H1 (cell line): ENCODE data around the gene TMEM40. TPM values are rescaled to one million over a fixed set of nuclear protein-coding genes. Genes with fewer than 3 reads are reported as not detected.

Source experiments
- CTCF ChIA-PET: fragments of 300-600 bp; sonication (Branson Sonifier 250); formaldehyde crosslinking; loops from one replicate; lab custom pipeline; 2021; ENCODE audit not compliant: partially characterized antibody; lab: Charles Lee
- POLR2A ChIA-PET: fragments of 300-600 bp; sonication (Branson Sonifier 250); formaldehyde crosslinking; loops from one replicate; lab custom pipeline; 2021; ENCODE audit warnings: inconsistent platforms; ENCODE audit not compliant: partially characterized antibody; lab: Charles Lee
- DNase-seq, 2 experiments: peaks; one replicate each; pipeline versions ENCODE4 v3.0.0 to v3.0.0-alpha.2; 2010 to 2022; ENCODE audit warnings: low spot score in 2 of 2, low read depth in 1 of 2, mixed read lengths in 1 of 2
- FAIRE-seq: peaks from 2 replicates; lab custom pipeline; 2011; peaks lifted over from hg19 to GRCh38; lab: Jason Lieb, UNC
- H2AFZ ChIP-seq: 2 replicates; pipeline ENCODE4 v1.8.1; 2012; ENCODE audit warnings: low read length, inconsistent platforms
- H2AK5ac ChIP-seq: 2 replicates; pipeline ENCODE4 v1.6.1; 2013; ENCODE audit warnings: low read depth, low read length
- H2BK120ac ChIP-seq: replicated peaks from 2 replicates; pipeline ENCODE3; 2013; ENCODE audit warnings: low read depth, low read length, inconsistent platforms
- H2BK12ac ChIP-seq: 2 replicates; pipeline ENCODE4 v1.6.1; 2013; ENCODE audit warnings: low read depth, low read length
- H2BK15ac ChIP-seq: 2 replicates; pipeline ENCODE4 v1.6.1; 2013; ENCODE audit warnings: low read length
- H2BK20ac ChIP-seq: 2 replicates; pipeline ENCODE4 v1.6.1; 2013; ENCODE audit warnings: low read length
- H2BK5ac ChIP-seq: 2 replicates; pipeline ENCODE4 v1.6.1; 2013; ENCODE audit warnings: low read depth, low read length
- H3K14ac ChIP-seq: 2 replicates; pipeline ENCODE4 v1.6.1; 2013; ENCODE audit warnings: inconsistent platforms; ENCODE audit not compliant: insufficient read length
- H3K18ac ChIP-seq: 2 replicates; pipeline ENCODE4 v1.6.1; 2013; ENCODE audit warnings: low read length; ENCODE audit errors: extremely low read depth
- H3K23ac ChIP-seq: 2 replicates; pipeline ENCODE4 v1.6.1; 2013; ENCODE audit warnings: inconsistent platforms; ENCODE audit not compliant: insufficient read length
- H3K23me2 ChIP-seq: 2 replicates; pipeline ENCODE4 v1.6.1; 2013; ENCODE audit warnings: low read depth, low read length
- H3K27ac ChIP-seq: 2 replicates; pipeline ENCODE4 v1.6.1; 2011; ENCODE audit warnings: low read depth, low read length, inconsistent platforms
- H3K27me3 ChIP-seq, 4 experiments: replicated peaks in 1 of 4; 1 replicate in 1 of 4; 2 replicates in 3 of 4; pipeline versions ENCODE4 v1.6.1 to v1.8.1; 2011 to 2013; ENCODE audit warnings: low read length in 3 of 4, mild to moderate bottlenecking in 3 of 4, inconsistent platforms in 2 of 4, mixed read lengths in 2 of 4, moderate library complexity in 1 of 4; ENCODE audit not compliant: control insufficient read depth in 3 of 4, insufficient read depth in 3 of 4; ENCODE audit errors: extremely low read depth in 1 of 4
- H3K36me3 ChIP-seq, 4 experiments: 2 replicates each; pipeline versions ENCODE4 v1.6.1 to v1.8.1; 2011 to 2013; ENCODE audit warnings: mild to moderate bottlenecking in 4 of 4, low read length in 3 of 4, moderate library complexity in 2 of 4, control low read depth in 1 of 4, inconsistent platforms in 1 of 4; ENCODE audit not compliant: insufficient read depth in 4 of 4, control insufficient read depth in 2 of 4
- H3K4ac ChIP-seq: replicated peaks from 2 replicates; pipeline ENCODE3; 2013; ENCODE audit warnings: low read length, low read depth, mixed read lengths, inconsistent platforms; ENCODE audit not compliant: insufficient read length
- H3K4me1 ChIP-seq, 4 experiments: replicated peaks in 1 of 4; 1 replicate in 1 of 4; 2 replicates in 3 of 4; pipeline versions ENCODE4 v1.6.1 to v1.8.1; 2011 to 2013; ENCODE audit warnings: low read length in 3 of 4, inconsistent platforms in 2 of 4, mixed read lengths in 1 of 4; ENCODE audit not compliant: insufficient read depth in 4 of 4, control insufficient read depth in 3 of 4
- H3K4me2 ChIP-seq, 2 experiments: 2 replicates each; pipeline versions ENCODE4 v1.6.1 to v1.8.1; 2011 to 2013; ENCODE audit warnings: low read depth in 2 of 2, low read length in 2 of 2, control low read depth in 1 of 2, inconsistent platforms in 1 of 2, mild to moderate bottlenecking in 1 of 2; ENCODE audit not compliant: insufficient read depth in 1 of 2
- H3K4me3 ChIP-seq, 4 experiments: fragments of 200-600, 300-600 bp in 1 of 4; sonication (generic), shearing (Covaris generic), sonication (Bioruptor Twin) in 1 of 4; 2 replicates each; pipeline versions ENCODE4 v1.5.1 to v1.8.1; 2011 to 2016; ENCODE audit warnings: low read length in 4 of 4, low read depth in 3 of 4, control low read depth in 2 of 4, inconsistent platforms in 2 of 4, mild to moderate bottlenecking in 2 of 4, mixed read lengths in 1 of 4, moderate library complexity in 1 of 4; ENCODE audit not compliant: insufficient read depth in 2 of 4; ENCODE audit errors: extremely low read depth in 1 of 4
- H3K56ac ChIP-seq: replicated peaks from 2 replicates; pipeline ENCODE3; 2013; ENCODE audit warnings: low read depth, mild to moderate bottlenecking, mixed read lengths, low read length, inconsistent platforms; ENCODE audit not compliant: insufficient read length
- H3K79me1 ChIP-seq: 2 replicates; pipeline ENCODE4 v1.6.1; 2013; ENCODE audit warnings: low read depth, low read length, control low read depth
- H3K79me2 ChIP-seq, 2 experiments: 2 replicates each; pipeline versions ENCODE4 v1.6.1 to v1.8.1; 2012 to 2013; ENCODE audit warnings: low read length in 2 of 2, mild to moderate bottlenecking in 2 of 2, inconsistent platforms in 1 of 2; ENCODE audit not compliant: insufficient read depth in 2 of 2, control insufficient read depth in 1 of 2
- H3K9ac ChIP-seq, 4 experiments: replicated peaks in 1 of 4; 1 replicate in 1 of 4; 2 replicates in 3 of 4; pipeline versions ENCODE4 v1.6.1 to v1.8.1; 2011 to 2013; ENCODE audit warnings: low read depth in 3 of 4, low read length in 3 of 4, control low read depth in 2 of 4, mild to moderate bottlenecking in 2 of 4, moderate library complexity in 2 of 4, inconsistent platforms in 1 of 4; ENCODE audit errors: extremely low read depth in 1 of 4
- H3K9me3 ChIP-seq, 2 experiments: 2 replicates each; pipeline versions ENCODE4 v1.6.1 to v1.8.1; 2012 to 2013; ENCODE audit warnings: mild to moderate bottlenecking in 2 of 2, moderate library complexity in 2 of 2, control low read depth in 1 of 2, inconsistent platforms in 1 of 2, low read depth in 1 of 2, low read length in 1 of 2, mixed read lengths in 1 of 2; ENCODE audit not compliant: insufficient read depth in 2 of 2
- H4K20me1 ChIP-seq, 2 experiments: replicated peaks in 1 of 2; 2 replicates each; pipeline versions ENCODE3 to v1.8.1; 2011 to 2013; ENCODE audit warnings: inconsistent platforms in 2 of 2, low read length in 2 of 2, mild to moderate bottlenecking in 1 of 2; ENCODE audit not compliant: insufficient read depth in 2 of 2, control insufficient read depth in 1 of 2
- H4K5ac ChIP-seq: 2 replicates; pipeline ENCODE4 v1.6.1; 2013; ENCODE audit warnings: low read length, low read depth, mixed read lengths, inconsistent platforms; ENCODE audit not compliant: insufficient read length
- H4K8ac ChIP-seq: 2 replicates; pipeline ENCODE4 v1.8.0; 2013; ENCODE audit warnings: mild to moderate bottlenecking, moderate library complexity, low read length, inconsistent platforms; ENCODE audit not compliant: insufficient read depth; ENCODE audit errors: extremely low read depth
- H4K91ac ChIP-seq: replicated peaks from 2 replicates; pipeline ENCODE3; 2013; ENCODE audit warnings: low read length, mixed read lengths, inconsistent platforms; ENCODE audit not compliant: insufficient read length
- ASH2L ChIP-seq: fragments of 200-600, 300-600 bp; sonication (generic); IDR thresholded peaks from one replicate; pipeline ENCODE4 v1.7.1; 2017; ENCODE audit warnings: low read length
- CBX5 ChIP-seq: fragments of 300-800, 300-1000 bp; sonication (generic); IDR thresholded peaks from 2 replicates; pipeline ENCODE4 v1.7.1; 2016; ENCODE audit warnings: antibody characterized with exemption, low read length, low read depth
- KDM1A ChIP-seq: fragments of 200-600, 300-600 bp; sonication (generic); IDR thresholded peaks from 2 replicates; pipeline ENCODE4 v1.7.1; 2016; ENCODE audit warnings: mild to moderate bottlenecking, low read length, borderline replicate concordance
- SP4 ChIP-seq: IDR thresholded peaks from 2 replicates; pipeline ENCODE4 v1.6.1; 2012; ENCODE audit warnings: low read length, inconsistent platforms
- SRF ChIP-seq: IDR thresholded peaks from 2 replicates; pipeline ENCODE4 v1.6.1; 2011; ENCODE audit warnings: mild to moderate bottlenecking, low read depth, low read length, moderate library complexity
- WGBS, 2 experiments: shearing (Covaris generic) in 1 of 2; methylation state at CpG; one replicate each; pipeline versions ENCODE4 v1.1.6 to v1.1.7; 2013 to 2015; ENCODE audit warnings: low lambda C conversion rate in 2 of 2, mixed read lengths in 2 of 2, inconsistent platforms in 1 of 2, low coverage in 1 of 2, missing lambda C conversion rate in 1 of 2; ENCODE audit not compliant: insufficient replicate concordance in 2 of 2, insufficient coverage in 1 of 2, insufficient read length in 1 of 2; ENCODE audit errors: extremely low coverage in 1 of 2, missing lambda C conversion rate in 1 of 2; 5-methylcytosine and 5-hydroxymethylcytosine counted together
- polyA plus RNA-seq, 7 experiments: library from polyadenylated mRNA; depleted of rRNA in 3 of 7; stranded (reverse) in 5 of 7; unstranded in 2 of 7; fragments of >200 nt in 5 of 7; fragments of 200-250 nt in 2 of 7; gene quantifications; 1 replicate in 5 of 7; 2 replicates in 1 of 7; 4 replicates in 1 of 7; pipeline versions ENCODE4 v1.2.1 to v1.2.3, GENCODE V29; 2011 to 2013; ENCODE audit warnings: missing spikeins in 2 of 7, mixed read lengths in 2 of 7
- total RNA-seq: library from RNA; stranded (reverse); fragmentation: NEBNext Ultra II Directional; extraction: Animal tissue kit (Norgen Biotek cat#: 25700); gene quantifications from 2 replicates; pipeline ENCODE4 v1.2.1, GENCODE V29; 2021

TMEM40 gene
- total and polyA plus RNA-seq, 2 of the 8 experiments (the other 6 are each of a cell fraction or from before 2014, with no cell fraction given) = 0.18 TPM; not detected in 1

- TF ChIP-seq ASH2L (no peak), SRF (no peak), CBX5 (no peak), KDM1A (no peak), SP4 (no peak)
- Histone ChIP-seq H4K20me1 (no peaks in the 10 kb centered on the region), H3K9me3 (no peaks in the 10 kb centered on the region), H2BK15ac (peak overlapping the region; percentile 23; the same call in 1 of the 2 replicates), H2AFZ (peak overlapping the region; percentile 89; the same call in 1 of the 2 replicates), H3K27ac (no peak overlapping the region), H4K5ac (no peak overlapping the region), H3K79me1 (no peaks in the 10 kb centered on the region), H3K18ac (no peak overlapping the region), H3K27me3 (no peaks in the 10 kb centered on the region), H3K79me2 (no peaks in the 10 kb centered on the region), H4K91ac (no peak overlapping the region), H3K14ac (no peak overlapping the region), H3K23ac (no peak overlapping the region), H3K4ac (no peak overlapping the region), H3K36me3 (no peaks in the 10 kb centered on the region), H3K56ac (no peak overlapping the region), H2BK12ac (no peak overlapping the region), H3K4me1 (peaks cover 0 to 13% (median 8%) of the 10 kb centered on the region in 4 experiments; a peak in 5 of 7 replicates), H4K8ac (no peak overlapping the region), H3K4me3 (no peak overlapping the region), H3K4me2 (no peak overlapping the region; a peak in 1 of 4 replicates), H3K9ac (no peak overlapping the region), H2BK120ac (no peak overlapping the region), H3K23me2 (peaks cover 3% of the 10 kb centered on the region; the same call in 1 of the 2 replicates), H2BK5ac (no peak overlapping the region), H2AK5ac (no peak overlapping the region), H2BK20ac (no peak overlapping the region)
- ChIA-PET CTCF (interaction anchor here (0.7 to 4.5 kb wide), 10 partner anchors 9 to 180 kb away, joined by 3 to 29 read pairs (median 4); no protein-coding TSS in a partner anchor), POLR2A (interaction anchor here (0.8 to 1.5 kb wide), 5 partner anchors 13 to 175 kb away, joined by 3 to 4 read pairs (median 3); partner anchors contain the start of genes CAND2, RAF1 and RPL32)
- DNase-seq (no peak), FAIRE-seq (no peak)
- WGBS, 2 experiments = 85% methylated on average over 5 of the region's 5 CpGs; no CpG with 5 or more reads in 1 of the 2 experiments
These were observed 856 bp downstream of the TMEM40 start for GRCh38 chr3:12758025-12758781.
